GM19468 (cell line): ENCODE data around the gene AMER3.

Experiments used
- ATAC-seq: cut with Tn5 transposase; IDR thresholded peaks from one replicate; pipeline ENCODE4 v1.9.1; 2021; ENCODE audit warnings: mild to moderate bottlenecking, moderate library complexity, moderate number of reproducible peaks; ENCODE audit not compliant: unreplicated experiment; ENCODE audit errors: extremely low read depth

The AMER3 gene

DNA sequence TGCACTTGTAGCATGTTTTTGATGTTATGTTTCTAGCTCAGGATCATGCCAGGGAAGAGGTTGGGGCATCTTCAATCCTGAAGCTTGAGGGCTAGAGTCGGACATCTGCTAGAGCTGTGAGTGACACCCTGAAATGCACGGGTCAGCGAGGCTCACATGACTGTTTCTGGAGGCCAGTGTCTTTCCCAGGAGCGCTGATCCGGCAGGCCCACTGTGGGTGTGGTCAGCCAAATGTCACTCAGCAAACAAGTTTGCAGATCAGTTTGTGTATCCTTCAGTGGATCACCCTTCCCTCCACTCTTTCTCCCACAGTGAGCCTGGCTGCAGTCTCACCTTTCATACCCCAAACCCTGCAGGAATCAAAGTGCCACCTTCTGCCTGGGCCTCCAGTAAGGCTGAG, 58.4 kb downstream of the AMER3 start:
- no peak for ATAC-seq

DNA sequence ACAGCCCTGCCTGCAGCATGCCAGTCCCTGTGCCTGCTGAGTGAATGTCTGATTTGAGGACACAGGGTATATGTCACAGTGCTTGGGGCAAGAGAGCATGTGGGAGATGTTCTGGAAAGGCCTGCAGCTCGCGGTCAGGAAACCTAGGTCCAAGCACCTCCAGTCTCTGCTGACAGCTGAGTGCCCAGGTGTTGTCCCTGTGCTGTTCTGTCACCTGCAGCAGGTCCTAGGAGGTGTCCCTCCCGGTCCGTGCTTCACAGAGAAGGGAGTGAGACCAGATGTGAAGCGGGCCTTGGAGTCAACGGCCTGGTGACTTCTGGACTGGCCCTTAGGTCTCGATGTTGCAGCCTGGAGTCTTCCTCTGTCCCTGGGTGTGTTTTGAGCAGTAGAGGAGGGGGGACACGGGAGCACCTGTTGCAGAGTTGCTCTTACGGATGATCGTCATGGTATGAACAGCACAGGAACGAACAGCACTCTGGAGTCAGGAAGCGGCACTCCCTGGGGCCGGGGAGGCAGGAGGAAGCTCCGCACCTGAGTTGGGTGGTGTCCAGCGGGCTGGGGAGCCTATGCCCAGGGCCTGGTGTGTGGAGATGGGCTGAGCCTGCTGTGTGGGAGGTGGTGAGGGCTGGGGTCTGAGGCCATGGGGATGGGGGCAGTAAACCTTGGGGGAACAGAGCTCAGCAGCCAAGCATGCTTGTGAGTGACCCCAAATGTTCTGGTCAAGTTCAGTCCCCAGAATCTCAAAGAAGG, 59.8 kb downstream of the AMER3 start:
- ATAC-seq, result no peak
